GM18909 (cell line): Measurements from ENCODE around the gene EIF2B5.
"Not testable (repeated sequence)": the region's sequence is repeated elsewhere in the genome, so short reads cannot be mapped to it uniquely, and the experiment has no call there.

Source experiments
- ATAC-seq: cut with Tn5 transposase; IDR thresholded peaks from one replicate; pipeline ENCODE4 v1.9.1; 2021; ENCODE audit warnings: mild to moderate bottlenecking; ENCODE audit not compliant: unreplicated experiment, poor library complexity

Gene EIF2B5

GRCh38 chr3:184135149-184135910 is at the start of gene EIF2B5:
Gene EIF2B5, plus strand, starts transcription at chr3:184135358. Its CDS starts 28 bp downstream, at chr3:184135386.
- ATAC-seq, result peak; percentile 92

- ATAC-seq, result no peak
Measured at GRCh38 chr3:184085389-184085852, 49.7 kb upstream of the EIF2B5 start.

GRCh38 chr3:184092199-184092598 is 43.0 kb upstream of the EIF2B5 start:
- ATAC-seq, result no peak

- no peak for ATAC-seq
Measured at GRCh38 chr3:184096811-184097383, 38.3 kb upstream of the EIF2B5 start, which contains the start of gene HTR3E. Gene HTR3E, plus strand, starts transcription at chr3:184097064. Its CDS starts 466 bp downstream, at chr3:184097530.

- ATAC-seq, result no peak
Measured at GRCh38 chr3:184097556-184097955, 37.6 kb upstream of the EIF2B5 start.

GRCh38 chr3:184099806-184100686 is 35.1 kb upstream of the EIF2B5 start:
- ATAC-seq, result no peak

GRCh38 chr3:184110316-184110725 is 24.8 kb upstream of the EIF2B5 start:
- no peak for ATAC-seq

GRCh38 chr3:184116017-184116416 is 19.1 kb upstream of the EIF2B5 start:
- no peak for ATAC-seq

GRCh38 chr3:184117636-184118035 is 17.5 kb upstream of the EIF2B5 start:
- ATAC-seq, result no peak

- ATAC-seq, result not testable (repeated sequence)
Measured at GRCh38 chr3:184121031-184121430, 14.1 kb upstream of the EIF2B5 start.

GRCh38 chr3:184126006-184126405 is 9.2 kb upstream of the EIF2B5 start:
- no peak for ATAC-seq

GRCh38 chr3:184129012-184129411 is 6.1 kb upstream of the EIF2B5 start:
- no peak for ATAC-seq

- no peak for ATAC-seq
Measured at GRCh38 chr3:184132945-184133344, 2.2 kb upstream of the EIF2B5 start.

- ATAC-seq, result peak; percentile 34
Measured at GRCh38 chr3:184133840-184134745, 1.1 kb upstream of the EIF2B5 start.

GRCh38 chr3:184134746-184135148 is 411 bp upstream of the EIF2B5 start:
- peak; percentile 14 for ATAC-seq

GRCh38 chr3:184135911-184136260 is 728 bp downstream of the EIF2B5 start:
- ATAC-seq, result no peak

- no peak for ATAC-seq
Measured at GRCh38 chr3:184140436-184140835, 5.3 kb downstream of the EIF2B5 start.

- ATAC-seq, result no peak
Measured at GRCh38 chr3:184142199-184142598, 7.0 kb downstream of the EIF2B5 start.

GRCh38 chr3:184143327-184143726 is 8.2 kb downstream of the EIF2B5 start:
- no peak for ATAC-seq

GRCh38 chr3:184144505-184144904 is 9.3 kb downstream of the EIF2B5 start:
- no peak for ATAC-seq
